ENCODE measurements around the gene TEX29. TPM values are rescaled to one million over a fixed set of nuclear protein-coding genes. Genes with fewer than 3 reads are reported as not detected.

Gene TEX29
- total and polyA plus RNA-seq, 10 of the 15 experiments (the other 5 are each of a cell fraction or from before 2014, with no cell fraction given) = 0.14 to 0.30 (median 0.22) TPM; not detected in 7

DNA sequence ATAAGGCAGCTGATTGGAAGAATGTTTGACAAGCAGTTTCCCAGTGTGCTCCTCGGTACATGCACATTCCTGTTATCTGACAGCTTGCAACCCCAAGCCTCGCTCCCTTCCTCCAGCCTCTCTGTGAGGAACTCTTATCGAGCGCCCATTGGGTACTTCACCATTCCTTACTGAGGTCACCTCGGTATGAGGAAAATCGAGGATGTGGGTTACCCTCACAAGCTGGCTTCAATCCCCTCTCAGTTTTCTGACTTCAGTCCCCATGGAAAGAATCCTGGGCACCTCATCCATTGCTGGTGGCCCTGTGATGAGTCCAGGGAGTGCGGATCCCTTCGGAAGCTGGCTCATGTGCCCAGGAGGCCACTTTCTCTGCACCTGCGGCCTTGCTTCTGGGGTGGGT, 17.3 kb downstream of the TEX29 start:
- ATAC-seq = no peak
- in situ Hi-C loops (cut with MboI) (loop anchor here (5.0 kb wide), 1 partner anchor 50 kb away; no protein-coding TSS in a partner anchor), intact Hi-C loops (cut with micrococcal nuclease; ENCODE audit: unreplicated experiment) (no loop called here)
- Histone ChIP-seq H2AFZ (ENCODE audit: control insufficient read depth, low read depth, low read length) (no peak overlapping the region), H3K4me3 (no peak overlapping the region), H3K4me2 (ENCODE audit: control insufficient read depth, insufficient read depth) (no peak overlapping the region), H3K9me3 (replicated peaks; ENCODE audit: control insufficient read depth, insufficient read depth, low read length) (no peaks in the 10 kb centered on the region; the same call in 2 of the 3 replicates), H3K27ac (ENCODE audit: control insufficient read depth, insufficient read depth) (no peak overlapping the region), H3K4me1 (ENCODE audit: control insufficient read depth, insufficient read depth, low read length) (no peaks in the 10 kb centered on the region), H3K27me3 (replicated peaks in 1 of 2; ENCODE audit: control insufficient read depth in 2 of 2, insufficient read depth in 2 of 2, low read length in 1 of 2) (no peaks in the 10 kb centered on the region), H3K36me3 (ENCODE audit: control insufficient read depth in 2 of 2, insufficient read depth in 2 of 2, low read length in 1 of 2) (no peaks in the 10 kb centered on the region; a peak in 1 of 4 replicates), H3K9ac (ENCODE audit: control insufficient read depth, insufficient read depth, low read length) (no peak overlapping the region), H4K20me1 (ENCODE audit: control insufficient read depth, insufficient read depth) (no peaks in the 10 kb centered on the region), H3K79me2 (ENCODE audit: control insufficient read depth, insufficient read depth, low read length) (no peaks in the 10 kb centered on the region)
- RAD21 ChIA-PET (ENCODE audit: unreplicated experiment) = no interaction called here
- BruUV-seq (replicated peaks) = no TSS peak
- 69% methylated on average over 9 of the region's 9 CpGs for WGBS (ENCODE audit: insufficient coverage, insufficient replicate concordance, low lambda C conversion rate, missing lambda C conversion rate)
- FAIRE-seq = no peak
- TF ChIP-seq, protein P1, sequence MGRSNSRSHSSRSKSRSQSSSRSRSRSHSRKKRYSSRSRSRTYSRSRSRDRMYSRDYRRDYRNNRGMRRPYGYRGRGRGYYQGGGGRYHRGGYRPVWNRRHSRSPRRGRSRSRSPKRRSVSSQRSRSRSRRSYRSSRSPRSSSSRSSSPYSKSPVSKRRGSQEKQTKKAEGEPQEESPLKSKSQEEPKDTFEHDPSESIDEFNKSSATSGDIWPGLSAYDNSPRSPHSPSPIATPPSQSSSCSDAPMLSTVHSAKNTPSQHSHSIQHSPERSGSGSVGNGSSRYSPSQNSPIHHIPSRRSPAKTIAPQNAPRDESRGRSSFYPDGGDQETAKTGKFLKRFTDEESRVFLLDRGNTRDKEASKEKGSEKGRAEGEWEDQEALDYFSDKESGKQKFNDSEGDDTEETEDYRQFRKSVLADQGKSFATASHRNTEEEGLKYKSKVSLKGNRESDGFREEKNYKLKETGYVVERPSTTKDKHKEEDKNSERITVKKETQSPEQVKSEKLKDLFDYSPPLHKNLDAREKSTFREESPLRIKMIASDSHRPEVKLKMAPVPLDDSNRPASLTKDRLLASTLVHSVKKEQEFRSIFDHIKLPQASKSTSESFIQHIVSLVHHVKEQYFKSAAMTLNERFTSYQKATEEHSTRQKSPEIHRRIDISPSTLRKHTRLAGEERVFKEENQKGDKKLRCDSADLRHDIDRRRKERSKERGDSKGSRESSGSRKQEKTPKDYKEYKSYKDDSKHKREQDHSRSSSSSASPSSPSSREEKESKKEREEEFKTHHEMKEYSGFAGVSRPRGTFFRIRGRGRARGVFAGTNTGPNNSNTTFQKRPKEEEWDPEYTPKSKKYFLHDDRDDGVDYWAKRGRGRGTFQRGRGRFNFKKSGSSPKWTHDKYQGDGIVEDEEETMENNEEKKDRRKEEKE (IDR thresholded peaks at IDR 0.05) = no peak
- POLR2A ChIA-PET = no interaction called here
- CTCF ChIA-PET = no interaction called here
- SMC1A ChIA-PET (ENCODE audit: uncharacterized antibody, unreplicated experiment) = no interaction called here
- DNase-seq (ENCODE audit: low read depth, low spot score) = no peak

DNA sequence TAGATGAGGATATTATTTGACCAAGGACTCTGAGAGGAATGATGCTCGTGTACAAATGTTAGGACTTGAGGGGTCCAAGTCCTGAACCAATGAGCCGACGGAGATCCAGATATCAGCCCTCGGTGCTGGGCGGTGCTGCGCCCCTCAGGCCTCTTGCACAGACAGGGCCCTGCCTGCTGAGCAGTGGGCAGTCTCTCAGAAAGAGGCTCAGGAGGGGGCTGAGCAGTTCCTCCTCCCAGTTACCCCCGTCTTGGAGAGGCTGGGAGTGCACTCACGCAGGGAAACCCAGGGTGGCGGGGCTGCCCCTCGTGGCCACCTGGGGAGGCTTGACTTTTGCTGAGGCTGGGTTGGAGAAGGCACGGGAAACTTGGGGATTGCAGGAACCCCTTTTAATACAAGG, 18.4 kb downstream of the TEX29 start:
- H3K27me3 ChIP-seq (replicated peaks in 1 of 2; ENCODE audit: control insufficient read depth in 2 of 2, insufficient read depth in 2 of 2, low read length in 1 of 2) = no peaks in the 10 kb centered on the region
- ChIA-PET RAD21 (ENCODE audit: unreplicated experiment) (no interaction called here), SMC1A (ENCODE audit: uncharacterized antibody, unreplicated experiment) (no interaction called here), CTCF (no interaction called here), POLR2A (no interaction called here)
- no peak overlapping the region for H3K27ac ChIP-seq (ENCODE audit: control insufficient read depth, insufficient read depth)
- intact Hi-C loops (cut with micrococcal nuclease; ENCODE audit: unreplicated experiment) = no loop called here
- H3K4me2 ChIP-seq (ENCODE audit: control insufficient read depth, insufficient read depth) = no peak overlapping the region
- in situ Hi-C loops (cut with MboI) = loop anchor here (5.0 kb wide), 1 partner anchor 52 kb away; no protein-coding TSS in a partner anchor
- BruUV-seq (replicated peaks) = no TSS peak
- FAIRE-seq = no peak
- H4K20me1 ChIP-seq (ENCODE audit: control insufficient read depth, insufficient read depth) = no peaks in the 10 kb centered on the region
- DNase-seq (ENCODE audit: low read depth, low spot score) = no peak
- H3K79me2 ChIP-seq (ENCODE audit: control insufficient read depth, insufficient read depth, low read length) = no peaks in the 10 kb centered on the region
- no peaks in the 10 kb centered on the region; a peak in 1 of 4 replicates for H3K36me3 ChIP-seq (ENCODE audit: control insufficient read depth in 2 of 2, insufficient read depth in 2 of 2, low read length in 1 of 2)
- no peak for ATAC-seq
- no peaks in the 10 kb centered on the region; the same call in 2 of the 3 replicates for H3K9me3 ChIP-seq (replicated peaks; ENCODE audit: control insufficient read depth, insufficient read depth, low read length)
- no peak overlapping the region for H3K4me3 ChIP-seq
- H2AFZ ChIP-seq (ENCODE audit: control insufficient read depth, low read depth, low read length) = no peak overlapping the region
- no peak overlapping the region for H3K9ac ChIP-seq (ENCODE audit: control insufficient read depth, insufficient read depth, low read length)
- no peaks in the 10 kb centered on the region for H3K4me1 ChIP-seq (ENCODE audit: control insufficient read depth, insufficient read depth, low read length)
- WGBS (ENCODE audit: insufficient coverage, insufficient replicate concordance, low lambda C conversion rate, missing lambda C conversion rate) = 60% methylated on average over 11 of the region's 11 CpGs
- TF ChIP-seq ZNF217 (IDR thresholded peaks at IDR 0.05) (no peak), IRF4 (IDR thresholded peaks at IDR 0.05; ENCODE audit: low read depth, low read length) (no peak), BACH1 (IDR thresholded peaks at IDR 0.05; ENCODE audit: borderline replicate concordance) (no peak), POU2F2 (IDR thresholded peaks at IDR 0.05; ENCODE audit: borderline replicate concordance, low read depth, low read length) (no peak), HDGF (IDR thresholded peaks at IDR 0.05) (no peak), ZNF207 (IDR thresholded peaks at IDR 0.05; ENCODE audit: borderline replicate concordance) (no peak)
- TF ChIP-seq, protein P2, sequence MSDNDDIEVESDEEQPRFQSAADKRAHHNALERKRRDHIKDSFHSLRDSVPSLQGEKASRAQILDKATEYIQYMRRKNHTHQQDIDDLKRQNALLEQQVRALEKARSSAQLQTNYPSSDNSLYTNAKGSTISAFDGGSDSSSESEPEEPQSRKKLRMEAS (IDR thresholded peaks at IDR 0.05; ENCODE audit: low read depth, low read length) = no peak
- TF ChIP-seq, protein P3, sequence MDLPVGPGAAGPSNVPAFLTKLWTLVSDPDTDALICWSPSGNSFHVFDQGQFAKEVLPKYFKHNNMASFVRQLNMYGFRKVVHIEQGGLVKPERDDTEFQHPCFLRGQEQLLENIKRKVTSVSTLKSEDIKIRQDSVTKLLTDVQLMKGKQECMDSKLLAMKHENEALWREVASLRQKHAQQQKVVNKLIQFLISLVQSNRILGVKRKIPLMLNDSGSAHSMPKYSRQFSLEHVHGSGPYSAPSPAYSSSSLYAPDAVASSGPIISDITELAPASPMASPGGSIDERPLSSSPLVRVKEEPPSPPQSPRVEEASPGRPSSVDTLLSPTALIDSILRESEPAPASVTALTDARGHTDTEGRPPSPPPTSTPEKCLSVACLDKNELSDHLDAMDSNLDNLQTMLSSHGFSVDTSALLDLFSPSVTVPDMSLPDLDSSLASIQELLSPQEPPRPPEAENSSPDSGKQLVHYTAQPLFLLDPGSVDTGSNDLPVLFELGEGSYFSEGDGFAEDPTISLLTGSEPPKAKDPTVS (IDR thresholded peaks at IDR 0.05; ENCODE audit: low read depth, low read length) = no peak
- TF ChIP-seq, protein P4, sequence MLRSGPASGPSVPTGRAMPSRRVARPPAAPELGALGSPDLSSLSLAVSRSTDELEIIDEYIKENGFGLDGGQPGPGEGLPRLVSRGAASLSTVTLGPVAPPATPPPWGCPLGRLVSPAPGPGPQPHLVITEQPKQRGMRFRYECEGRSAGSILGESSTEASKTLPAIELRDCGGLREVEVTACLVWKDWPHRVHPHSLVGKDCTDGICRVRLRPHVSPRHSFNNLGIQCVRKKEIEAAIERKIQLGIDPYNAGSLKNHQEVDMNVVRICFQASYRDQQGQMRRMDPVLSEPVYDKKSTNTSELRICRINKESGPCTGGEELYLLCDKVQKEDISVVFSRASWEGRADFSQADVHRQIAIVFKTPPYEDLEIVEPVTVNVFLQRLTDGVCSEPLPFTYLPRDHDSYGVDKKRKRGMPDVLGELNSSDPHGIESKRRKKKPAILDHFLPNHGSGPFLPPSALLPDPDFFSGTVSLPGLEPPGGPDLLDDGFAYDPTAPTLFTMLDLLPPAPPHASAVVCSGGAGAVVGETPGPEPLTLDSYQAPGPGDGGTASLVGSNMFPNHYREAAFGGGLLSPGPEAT (IDR thresholded peaks at IDR 0.05; ENCODE audit: low read depth) = no peak

Data from GM12878 (cell line).